OCI-M2 (cell line): Measurements from ENCODE around the gene DICER1.

Experiments
- DNase-seq: peaks from one replicate; lab custom pipeline; 2025; ENCODE audit not compliant: unreplicated experiment; lab: John Stamatoyannopoulos, UW

Gene DICER1

DNA sequence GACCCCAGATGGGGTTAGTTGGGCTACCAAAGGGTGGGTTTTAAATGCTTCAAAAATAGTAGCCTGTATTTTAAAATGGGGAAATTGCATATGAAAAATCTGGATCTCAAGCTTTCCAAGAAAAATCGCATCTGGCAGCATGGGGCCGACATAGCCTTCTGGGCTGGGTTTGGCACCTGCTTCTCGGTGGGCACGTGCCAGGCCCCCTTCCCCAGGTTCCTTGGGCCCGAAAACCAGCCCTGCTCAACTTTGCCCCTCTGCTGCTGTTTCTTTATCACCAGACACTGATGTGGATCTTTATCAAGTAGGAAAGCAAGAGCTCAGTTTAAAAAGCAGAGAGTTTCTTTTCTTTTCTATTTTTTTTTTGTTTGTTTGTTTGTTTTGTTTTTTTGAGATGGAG, 95.1 kb downstream of the DICER1 start:
- no peak for DNase-seq

DNA sequence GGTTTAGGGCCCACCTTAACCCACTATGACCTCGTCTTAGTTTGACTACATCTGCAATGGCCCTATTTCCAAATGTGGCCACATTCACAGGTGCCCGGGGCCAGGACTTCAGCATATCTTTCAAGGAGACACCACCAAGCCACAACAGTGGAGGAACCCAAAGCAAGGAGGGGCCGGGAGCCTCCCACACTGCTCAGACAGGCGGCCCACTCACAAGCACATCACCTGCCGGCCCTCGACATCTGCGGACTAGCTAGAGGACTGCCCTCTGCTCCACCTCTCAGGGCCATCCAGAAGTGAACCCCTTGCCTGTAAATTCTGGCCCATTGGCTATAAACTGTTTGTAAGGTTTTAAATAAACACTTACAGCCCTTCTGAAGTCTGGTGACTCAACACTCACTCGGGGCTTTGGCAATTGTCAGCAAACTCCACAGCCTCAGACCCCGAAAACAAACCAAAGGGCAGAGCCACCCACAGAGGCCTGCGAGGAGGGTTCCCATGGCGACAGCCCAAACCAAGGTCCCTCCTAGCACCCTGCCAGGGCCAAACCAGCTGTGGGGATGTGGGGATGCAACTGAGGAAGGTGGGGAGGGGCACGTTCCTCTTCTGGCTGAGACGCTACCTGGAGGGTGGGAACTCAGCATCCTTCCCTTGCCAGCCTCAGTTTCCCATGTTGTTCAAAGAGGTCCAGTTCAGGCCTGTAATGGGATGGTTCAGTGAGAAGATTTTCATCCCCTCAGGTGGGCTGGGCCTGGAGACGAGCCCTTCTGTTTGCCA, 95.8 kb downstream of the DICER1 start:
- no peak for DNase-seq

DNA sequence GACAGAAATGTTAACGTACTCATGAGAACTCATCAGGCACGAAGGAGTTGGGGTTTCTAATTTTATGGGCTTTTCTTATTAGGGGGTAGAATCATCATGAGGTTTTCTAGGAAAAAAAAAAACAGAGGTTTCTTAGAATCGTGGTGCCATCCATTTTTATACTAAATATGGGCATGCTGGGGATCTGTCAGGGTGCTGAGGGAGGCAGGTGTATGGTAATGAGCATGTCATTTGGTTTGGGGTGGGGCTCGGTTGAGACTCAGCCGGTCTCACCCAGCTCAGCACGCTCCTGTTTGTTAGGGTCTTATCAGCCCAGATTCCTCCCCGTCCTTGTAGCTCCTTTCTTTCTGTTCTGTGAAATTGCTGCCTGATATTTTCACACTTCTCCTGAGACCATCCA, 98.2 kb downstream of the DICER1 start:
- DNase-seq = no peak

- no peak for DNase-seq
These were observed 98.8 kb downstream of the DICER1 start for GRCh38 chr14:95058491-95058890.

GRCh38 chr14:95057851-95058250, 99.5 kb downstream of the DICER1 start:
- no peak for DNase-seq

- DNase-seq = no peak
These were observed 100.2 kb downstream of the DICER1 start for GRCh38 chr14:95057147-95057546.

DNA sequence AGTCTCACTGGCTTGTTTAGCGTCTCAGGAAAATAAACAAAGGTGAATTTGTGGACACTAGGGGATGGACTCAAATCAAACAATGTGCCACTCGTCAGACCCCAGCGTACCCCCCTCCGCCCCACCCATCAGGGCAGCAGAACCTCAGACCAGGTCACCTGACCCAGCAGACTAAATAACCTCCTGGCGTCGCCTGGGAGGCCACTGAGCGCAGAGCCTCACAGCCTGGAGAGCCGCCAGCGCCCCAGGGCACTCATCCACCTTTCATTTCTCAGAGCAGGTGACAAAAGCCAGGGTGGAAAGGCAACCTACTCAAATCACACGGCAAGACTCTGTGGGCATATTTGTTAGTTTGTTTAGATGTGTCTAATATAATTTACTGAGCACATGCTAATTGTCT, 100.9 kb downstream of the DICER1 start:
- DNase-seq = no peak

DNA sequence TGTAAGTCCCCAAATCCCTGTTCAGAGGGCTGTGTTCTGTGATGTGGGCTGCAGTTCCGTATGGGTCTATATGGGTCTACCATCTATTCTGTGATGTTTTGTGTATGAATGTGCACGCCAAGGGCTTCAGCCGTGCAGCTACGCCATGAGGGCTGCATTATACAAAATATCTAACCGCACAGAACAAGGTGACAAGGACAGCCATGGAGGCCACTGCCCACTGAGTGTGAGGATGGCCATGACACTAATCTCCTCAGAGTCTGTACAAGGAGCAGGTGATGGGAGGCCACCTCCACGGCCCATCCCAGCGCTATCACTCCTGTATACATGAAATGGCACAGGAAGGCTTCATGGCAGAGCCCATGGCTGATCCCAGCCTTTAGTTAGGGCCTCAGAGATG, 102.0 kb downstream of the DICER1 start:
- no peak for DNase-seq

DNA sequence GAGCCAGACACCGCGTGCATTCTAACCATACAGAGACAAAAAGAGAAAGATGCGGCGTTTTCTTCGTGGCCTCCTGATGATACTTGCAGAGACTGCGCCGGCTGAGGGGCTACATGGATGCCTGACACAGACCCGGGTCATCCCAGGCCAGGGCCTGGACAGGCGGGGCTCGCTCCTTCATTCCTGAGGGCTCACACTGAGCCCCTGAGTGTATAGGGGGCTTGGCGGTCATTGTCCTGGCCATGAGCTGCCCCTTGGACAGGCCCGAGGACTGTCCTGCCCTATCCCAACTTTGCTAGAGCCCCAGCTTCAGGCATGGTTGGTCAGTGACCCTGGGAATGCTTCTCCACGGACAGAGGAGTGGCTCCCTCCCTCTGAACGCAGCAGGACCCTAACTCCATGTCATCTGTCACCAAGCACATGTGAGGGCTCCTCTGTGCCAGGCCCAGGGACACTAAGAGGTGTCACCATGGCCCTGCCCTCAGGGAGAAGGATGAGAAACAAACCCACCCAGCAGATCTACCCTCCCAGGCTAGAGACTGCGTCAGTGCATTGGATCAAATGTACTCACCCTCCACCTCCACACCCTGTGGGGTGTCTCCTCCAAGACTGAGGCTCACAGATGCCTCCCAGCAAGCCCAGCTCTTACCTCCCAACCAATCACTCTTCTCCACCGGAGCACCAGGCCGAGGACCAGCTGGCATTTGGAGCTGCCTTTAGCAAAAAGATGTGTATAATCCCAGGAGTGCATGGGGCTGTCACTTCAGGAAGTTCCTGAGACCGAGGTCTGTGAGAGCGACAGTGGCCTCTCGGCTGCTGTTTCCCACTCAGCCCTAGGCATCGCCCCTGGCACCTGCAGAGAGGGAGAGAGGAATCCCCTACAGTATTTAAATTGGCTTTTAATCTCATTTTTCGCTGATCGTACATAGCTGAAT, 102.7 kb downstream of the DICER1 start:
- DNase-seq = no peak

DNA sequence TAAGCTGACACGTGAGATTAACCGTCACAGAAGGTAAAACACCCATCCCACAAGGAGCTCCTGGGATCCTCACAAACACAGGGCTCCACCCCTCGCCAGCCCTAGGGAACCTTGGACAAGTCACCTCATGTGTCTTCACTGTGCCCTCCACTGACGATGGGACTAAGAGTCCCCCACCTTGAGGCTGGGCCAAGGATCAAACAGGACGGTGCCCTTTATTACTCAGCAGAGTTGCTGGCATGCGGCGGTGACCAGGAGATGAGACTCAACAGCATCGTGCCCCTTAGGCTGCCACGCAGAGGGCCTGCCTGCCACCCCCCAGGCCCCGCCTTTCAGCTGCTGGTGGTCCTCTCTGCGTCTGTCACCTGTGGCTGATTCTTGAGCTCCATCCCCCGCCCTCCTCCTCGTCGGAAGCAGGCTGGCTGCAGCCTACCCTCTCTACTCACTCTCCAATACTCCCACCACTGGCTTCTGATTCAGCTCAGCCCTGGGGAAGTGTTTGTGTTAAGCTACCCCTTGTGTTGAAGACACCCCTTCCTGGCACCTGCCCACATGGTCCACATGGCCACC, 105.2 kb downstream of the DICER1 start:
- DNase-seq = no peak

DNA sequence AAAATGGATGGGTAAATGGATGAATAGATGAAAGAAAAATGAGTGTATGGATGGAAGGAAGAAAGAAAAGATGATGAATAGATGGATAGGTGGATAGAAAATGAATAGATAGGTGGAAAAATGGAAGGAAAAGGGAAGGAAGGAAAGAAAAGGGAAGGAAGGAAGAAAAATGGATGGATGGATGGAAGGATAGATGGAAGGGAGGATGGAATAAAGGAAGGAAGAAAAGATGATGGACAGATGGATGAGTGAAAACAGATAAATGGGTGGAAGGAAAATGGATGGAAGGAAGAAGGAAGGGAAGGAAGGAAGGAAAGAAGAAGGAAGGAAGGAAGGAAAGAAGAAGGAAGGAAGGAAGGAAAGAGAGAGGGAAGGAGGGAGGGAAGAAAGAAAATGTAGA, 107.4 kb downstream of the DICER1 start:
- no peak for DNase-seq

DNA sequence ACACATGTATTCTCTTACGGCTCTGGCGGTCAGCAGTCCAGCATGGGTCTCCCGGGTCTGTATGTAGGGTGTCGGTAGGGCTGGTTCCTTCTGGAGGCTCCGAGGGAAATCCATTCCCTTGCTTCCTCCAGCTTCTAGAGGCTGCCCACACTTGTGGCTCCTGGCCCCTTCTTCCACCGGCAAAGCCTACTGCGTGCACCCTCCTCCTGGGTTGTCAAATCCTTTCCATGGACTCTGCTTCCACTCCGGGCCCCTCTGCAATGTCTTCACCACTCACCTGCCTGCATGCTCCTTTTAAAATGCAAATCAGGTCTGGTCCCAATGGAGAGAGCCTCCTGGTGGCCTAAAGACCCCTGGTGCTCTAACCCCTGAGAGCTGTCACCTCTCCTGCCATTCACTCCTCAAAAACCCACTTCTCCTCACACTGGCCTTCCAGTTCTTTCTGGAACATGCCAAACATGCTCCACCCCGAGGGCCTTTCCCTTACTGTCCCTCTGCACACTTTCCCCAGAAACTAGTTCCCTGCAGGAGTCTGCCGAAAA, 108.5 kb downstream of the DICER1 start:
- no peak for DNase-seq

DNA sequence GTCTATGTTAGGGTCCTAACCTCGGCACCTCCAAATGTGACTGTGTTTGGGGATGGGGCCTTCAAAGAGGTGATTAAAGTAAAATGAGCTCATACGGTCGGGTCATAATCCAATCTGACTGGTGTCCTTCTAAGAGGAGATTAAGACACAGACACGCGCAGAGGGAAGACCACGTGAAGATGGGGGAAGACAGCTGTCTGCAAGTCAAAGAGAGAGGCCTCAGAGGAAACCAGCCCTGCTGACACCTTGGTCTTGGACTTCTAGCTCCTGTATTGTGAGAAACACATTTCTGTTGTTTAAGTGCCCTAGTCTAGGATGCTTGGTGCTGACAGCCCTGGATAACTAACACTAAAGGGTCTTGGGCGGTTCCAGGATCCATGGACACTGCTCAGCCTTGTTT, 109.6 kb downstream of the DICER1 start:
- no peak for DNase-seq

DNA sequence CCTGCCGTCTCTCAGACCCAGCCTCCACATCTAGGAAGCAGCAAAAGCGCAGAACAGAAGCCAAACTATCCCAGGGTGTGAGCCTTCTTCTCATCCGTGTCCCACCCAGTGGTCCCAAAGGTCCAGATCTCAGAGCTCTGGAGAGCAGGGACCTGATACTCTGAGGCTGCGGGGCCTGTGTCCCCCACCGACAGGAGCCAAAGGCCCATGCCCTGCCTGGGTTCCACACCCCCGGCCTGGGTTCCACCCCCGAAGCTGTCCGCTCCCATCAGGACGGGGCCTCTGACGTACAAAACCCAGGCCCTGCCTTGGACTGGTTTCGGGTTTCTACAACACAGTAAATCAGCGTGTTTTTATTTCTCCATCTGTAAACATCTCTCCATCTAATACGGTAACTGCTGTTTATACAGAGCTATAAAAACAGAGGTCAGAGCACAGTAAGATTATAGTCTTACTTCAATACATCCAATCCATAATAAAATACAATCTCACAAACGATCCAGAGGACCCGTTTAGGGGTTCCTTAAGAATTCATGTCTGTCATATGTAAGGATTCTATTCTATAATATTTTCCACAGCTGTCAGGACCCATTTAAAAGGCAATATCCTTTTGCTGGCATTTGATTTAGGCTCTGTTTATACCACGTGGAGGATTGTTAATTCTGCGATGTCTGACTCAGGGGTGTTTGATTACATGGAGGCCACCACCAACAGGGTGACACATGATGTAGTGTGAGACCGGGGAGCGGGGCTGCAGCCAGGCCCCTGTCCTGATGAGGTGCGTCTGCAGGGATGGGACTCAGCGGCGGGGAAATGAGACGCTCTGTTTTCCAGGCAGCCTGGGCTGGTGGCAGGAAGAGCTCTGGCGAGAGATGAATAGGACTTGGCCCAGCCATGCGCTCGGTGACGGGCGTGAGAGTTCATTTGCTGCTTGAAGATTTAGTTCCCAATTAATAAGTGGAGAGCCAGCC, 110.3 kb downstream of the DICER1 start:
- no peak for DNase-seq

DNA sequence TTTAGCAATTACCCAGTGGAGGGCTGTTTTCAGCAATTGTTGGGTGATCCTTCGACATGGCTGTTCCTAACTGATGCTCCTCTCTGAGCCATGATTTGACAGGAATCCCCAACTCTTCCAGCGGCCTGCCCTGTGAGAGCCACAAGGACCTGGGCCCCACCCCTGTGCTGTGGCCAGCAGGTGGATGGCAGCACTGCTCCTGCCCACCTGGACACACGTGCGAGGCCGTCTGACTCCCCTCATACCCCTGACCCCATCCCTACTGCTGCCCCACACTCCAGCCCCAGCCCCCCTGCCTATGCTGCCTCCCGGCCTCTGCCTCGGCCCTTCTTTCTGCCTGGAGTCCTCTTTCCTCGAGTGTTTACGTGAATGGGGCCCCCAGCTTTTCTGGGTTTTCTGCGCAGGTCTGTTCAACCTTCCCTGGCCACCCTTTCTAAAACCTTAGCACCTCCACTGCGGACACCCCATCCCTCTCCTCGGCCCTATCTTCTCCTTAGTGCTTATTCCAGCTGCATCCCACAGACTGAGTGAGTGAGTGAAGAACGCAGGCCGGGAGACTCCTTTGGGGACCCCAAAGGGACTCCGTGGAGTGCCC, 111.4 kb downstream of the DICER1 start:
- DNase-seq = no peak

DNA sequence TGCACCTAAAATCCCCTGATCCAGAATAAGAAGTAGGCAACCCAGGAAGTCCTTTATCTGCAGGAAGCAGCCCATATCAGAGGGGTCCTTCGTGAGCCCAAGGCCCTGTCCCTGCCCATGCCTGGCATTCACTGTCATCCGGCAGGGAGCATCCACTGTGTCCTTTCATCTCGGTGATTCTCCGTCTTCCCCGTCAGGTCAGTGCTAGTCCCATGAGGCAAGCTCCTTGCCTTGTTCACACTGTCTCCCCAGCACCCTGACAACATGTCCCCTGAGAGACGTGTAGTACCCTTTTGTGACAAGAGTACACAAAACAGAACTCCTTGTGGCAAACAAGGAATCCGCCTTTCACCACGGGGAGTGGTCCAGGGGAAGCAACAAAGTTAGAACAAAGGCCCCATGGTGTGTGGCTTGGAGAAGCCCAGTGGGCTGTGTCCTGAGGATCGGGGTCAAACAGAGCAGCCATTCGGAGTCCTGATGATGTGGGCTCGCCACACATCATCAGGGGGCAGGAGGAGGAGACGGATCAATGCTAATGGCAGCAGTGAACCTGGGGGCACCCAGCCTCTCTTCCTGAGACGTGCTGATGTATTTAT, 112.1 kb downstream of the DICER1 start:
- DNase-seq = no peak

GRCh38 chr14:95044463-95045105, 112.7 kb downstream of the DICER1 start:
- no peak for DNase-seq

- no peak for DNase-seq
These were observed 113.4 kb downstream of the DICER1 start for GRCh38 chr14:95043732-95044462.
